HG02885 (cell line): ENCODE results near the gene RNU1-2.
"Not testable (repeated sequence)": the region's sequence is repeated elsewhere in the genome, so short reads cannot be mapped to it uniquely, and the experiment has no call there.

Experiments
- ATAC-seq: cut with Tn5 transposase; IDR thresholded peaks from one replicate; pipeline ENCODE4 v1.9.1; 2021; ENCODE audit warnings: mild to moderate bottlenecking; ENCODE audit not compliant: unreplicated experiment, poor library complexity

RNU1-2 gene

GRCh38 chr1:16924919-16925477 is 29.2 kb downstream of the RNU1-2 start:
- ATAC-seq, result no peak

- no peak for ATAC-seq
Measured at GRCh38 chr1:16925635-16926490, 30.1 kb downstream of the RNU1-2 start.

GRCh38 chr1:16926491-16927073 is 30.8 kb downstream of the RNU1-2 start:
- ATAC-seq, result no peak

GRCh38 chr1:16927256-16927655 is 31.5 kb downstream of the RNU1-2 start:
- ATAC-seq, result no peak

GRCh38 chr1:16927711-16928485 is 32.1 kb downstream of the RNU1-2 start:
- ATAC-seq, result no peak

GRCh38 chr1:16929146-16930041 is 33.6 kb downstream of the RNU1-2 start:
- ATAC-seq, result not testable (repeated sequence)

- ATAC-seq, result not testable (repeated sequence)
Measured at GRCh38 chr1:16931206-16931934, 35.6 kb downstream of the RNU1-2 start.

GRCh38 chr1:16933945-16934344 is 38.2 kb downstream of the RNU1-2 start:
- ATAC-seq, result not testable (repeated sequence)

- ATAC-seq, result not testable (repeated sequence)
Measured at GRCh38 chr1:16936580-16936979, 40.8 kb downstream of the RNU1-2 start.

GRCh38 chr1:16938351-16939321 is 42.9 kb downstream of the RNU1-2 start:
- ATAC-seq, result no peak

GRCh38 chr1:16939386-16940180 is 43.8 kb downstream of the RNU1-2 start:
- not testable (repeated sequence) for ATAC-seq

GRCh38 chr1:16944038-16944437 is 48.3 kb downstream of the RNU1-2 start:
- no peak for ATAC-seq

GRCh38 chr1:16945512-16945911 is 49.7 kb downstream of the RNU1-2 start:
- ATAC-seq, result not testable (repeated sequence)
